SU-DHL-6 (cell line): ENCODE measurements around the gene POFUT2.

Experiments
- EZH2phosphoT487 ChIP-seq: fragments of 200-600 bp; sonication (generic), shearing (Covaris generic); conservative IDR thresholded peaks from 2 replicates; pipeline ENCODE4 v1.6.1; 2018; ENCODE audit warnings: mild to moderate bottlenecking, antibody characterized with exemption, low read length, moderate library complexity, mixed read lengths
- TF ChIP-seq, protein P1 (sequence below): fragments of 200-600 bp; sonication (generic); IDR thresholded peaks from one replicate; pipeline ENCODE4 v1.5.1; 2017; ENCODE audit warnings: antibody characterized with exemption, mild to moderate bottlenecking, low read length, moderate library complexity; ENCODE audit not compliant: insufficient read depth, poor library complexity, severe bottlenecking

DNA sequence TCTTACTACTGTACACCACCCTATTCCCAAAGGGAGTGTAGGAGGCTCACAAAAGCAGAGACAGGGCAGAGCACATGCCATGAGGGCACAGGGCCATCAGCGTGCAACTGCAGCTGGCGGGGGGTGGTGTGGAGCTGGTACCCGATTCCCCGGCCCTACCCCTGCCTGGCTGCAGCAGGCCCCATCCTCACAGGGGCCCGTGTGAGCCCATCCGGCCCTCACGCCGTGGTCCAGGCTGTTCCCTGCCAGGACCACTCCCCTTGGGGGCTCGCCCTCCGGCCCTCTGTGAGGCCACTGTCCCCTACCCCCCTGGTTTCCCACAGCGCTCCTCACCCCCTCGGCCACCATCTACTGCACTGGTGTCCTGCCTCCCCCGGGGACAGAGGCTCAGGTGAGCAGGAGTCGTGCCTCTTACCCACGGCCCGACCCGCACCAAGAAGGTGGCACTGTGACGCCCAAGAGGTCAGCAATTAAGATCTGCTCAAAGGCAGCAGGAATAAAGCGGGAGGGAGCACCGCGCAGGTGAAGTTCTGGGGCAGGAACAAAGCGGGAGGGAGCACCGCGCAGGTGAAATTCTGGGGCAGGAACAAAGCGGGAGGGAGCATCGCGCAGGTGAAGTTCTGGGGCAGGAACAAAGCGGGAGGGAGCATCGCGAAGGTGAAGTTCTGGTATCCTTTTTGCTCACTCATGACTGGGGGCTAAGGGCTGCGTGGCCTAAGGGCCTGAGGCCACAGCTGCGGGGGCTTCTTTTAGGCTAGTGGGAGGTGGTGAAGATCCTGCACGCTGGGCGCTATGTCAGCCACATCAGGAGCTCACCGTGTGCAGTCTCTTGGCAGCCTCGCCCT lies 3.9 kb downstream of the POFUT2 start:
- TF ChIP-seq, protein P1, sequence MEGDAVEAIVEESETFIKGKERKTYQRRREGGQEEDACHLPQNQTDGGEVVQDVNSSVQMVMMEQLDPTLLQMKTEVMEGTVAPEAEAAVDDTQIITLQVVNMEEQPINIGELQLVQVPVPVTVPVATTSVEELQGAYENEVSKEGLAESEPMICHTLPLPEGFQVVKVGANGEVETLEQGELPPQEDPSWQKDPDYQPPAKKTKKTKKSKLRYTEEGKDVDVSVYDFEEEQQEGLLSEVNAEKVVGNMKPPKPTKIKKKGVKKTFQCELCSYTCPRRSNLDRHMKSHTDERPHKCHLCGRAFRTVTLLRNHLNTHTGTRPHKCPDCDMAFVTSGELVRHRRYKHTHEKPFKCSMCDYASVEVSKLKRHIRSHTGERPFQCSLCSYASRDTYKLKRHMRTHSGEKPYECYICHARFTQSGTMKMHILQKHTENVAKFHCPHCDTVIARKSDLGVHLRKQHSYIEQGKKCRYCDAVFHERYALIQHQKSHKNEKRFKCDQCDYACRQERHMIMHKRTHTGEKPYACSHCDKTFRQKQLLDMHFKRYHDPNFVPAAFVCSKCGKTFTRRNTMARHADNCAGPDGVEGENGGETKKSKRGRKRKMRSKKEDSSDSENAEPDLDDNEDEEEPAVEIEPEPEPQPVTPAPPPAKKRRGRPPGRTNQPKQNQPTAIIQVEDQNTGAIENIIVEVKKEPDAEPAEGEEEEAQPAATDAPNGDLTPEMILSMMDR = no peak
- TF ChIP-seq EZH2phosphoT487 = no peak
